Brain microvascular endothelial cell (primary cell): ENCODE data around the gene URAD.

Experiments
- DNase-seq: peaks from one replicate; pipeline ENCODE4 v3.0.0-alpha.2; 2020
- H3K27ac ChIP-seq: fragments of 250-450 bp; sonication (Bioruptor Pico); 2 replicates; pipeline ENCODE4 v1.5.1; 2020; ENCODE audit warnings: mild to moderate bottlenecking, moderate library complexity
- H3K27me3 ChIP-seq: fragments of 250-450 bp; sonication (Bioruptor Pico); replicated peaks from 2 replicates; pipeline ENCODE4 v1.5.1; 2020; ENCODE audit warnings: mild to moderate bottlenecking
- H3K36me3 ChIP-seq: fragments of 250-450 bp; sonication (Bioruptor Pico); replicated peaks from 2 replicates; pipeline ENCODE4 v1.5.1; 2020; ENCODE audit warnings: mild to moderate bottlenecking
- H3K4me3 ChIP-seq: 2 replicates; pipeline ENCODE4 v1.5.1; 2011; ENCODE audit warnings: low read depth, mild to moderate bottlenecking, control low read depth, low read length, moderate library complexity
- CTCF ChIP-seq: IDR thresholded peaks from 2 replicates; pipeline ENCODE4 v1.5.1; 2011; ENCODE audit warnings: low read depth, mild to moderate bottlenecking, moderate library complexity, low read length, control low read depth, inconsistent platforms; ENCODE audit errors: missing control alignments
- in situ Hi-C: cut with HindIII; loops from 2 replicates; pipeline ENCODE4 v1.10.0; 2017; ENCODE audit warnings: low sequenced_read_pairs, low pct_ligation_motif_present

Gene URAD

GRCh38 chr13:27971236-27971645, 17.3 kb downstream of the URAD start:
- H3K27ac ChIP-seq: no peak overlapping the region
- in situ Hi-C loops: no loop called here
- no peak for TF ChIP-seq CTCF
- H3K36me3 ChIP-seq: no peaks in the 10 kb centered on the region
- no peak for DNase-seq
- peaks cover 100% of the 10 kb centered on the region for H3K27me3 ChIP-seq
- H3K4me3 ChIP-seq: no peak overlapping the region

- in situ Hi-C loops: no loop called here
- Histone ChIP-seq H3K36me3 (no peaks in the 10 kb centered on the region), H3K4me3 (no peak overlapping the region), H3K27ac (no peak overlapping the region), H3K27me3 (peaks cover 100% of the 10 kb centered on the region)
- no peak for DNase-seq
- TF ChIP-seq CTCF: no peak
Observed at GRCh38 chr13:27970382-27971235, 17.9 kb downstream of the URAD start.

GRCh38 chr13:27969866-27970229, 18.6 kb downstream of the URAD start:
- in situ Hi-C loops: no loop called here
- no peak for DNase-seq
- no peak for TF ChIP-seq CTCF
- no peak overlapping the region for H3K4me3 ChIP-seq
- no peak overlapping the region for H3K27ac ChIP-seq
- H3K27me3 ChIP-seq: peaks cover 100% of the 10 kb centered on the region
- H3K36me3 ChIP-seq: no peaks in the 10 kb centered on the region

- Histone ChIP-seq H3K27me3 (peaks cover 100% of the 10 kb centered on the region), H3K36me3 (no peaks in the 10 kb centered on the region), H3K27ac (no peak within 1 kb of the TSS), H3K4me3 (no peak within 1 kb of the TSS)
- in situ Hi-C loops: no loop called here
- TF ChIP-seq CTCF: no peak
- no peak for DNase-seq
Observed at GRCh38 chr13:27969082-27969865, 19.2 kb downstream of the URAD start, which contains the start of gene CDX2. TSS of gene CDX2 (minus strand) at chr13:27969315. CDS start at chr13:27969006, 309 bp downstream.

GRCh38 chr13:27968316-27969081, 20.0 kb downstream of the URAD start:
- Histone ChIP-seq H3K27ac (no peak overlapping the region), H3K4me3 (no peak overlapping the region), H3K36me3 (no peaks in the 10 kb centered on the region), H3K27me3 (peaks cover 98% of the 10 kb centered on the region)
- no peak for TF ChIP-seq CTCF
- DNase-seq: no peak
- in situ Hi-C loops: no loop called here
